Kidney tubule cell (primary cell): ENCODE results near the gene CENPK.
A peak's percentile ranks its signal among the peaks of the same experiment; 100 is the strongest.
"Not testable (repeated sequence)": the region's sequence is repeated elsewhere in the genome, so short reads cannot be mapped to it uniquely, and the experiment has no call there.

ENCODE experiments used
- DNase-seq: peaks from one replicate; pipeline ENCODE4 v3.0.0-alpha.2; 2018; ENCODE audit warnings: low spot score

The CENPK gene

GRCh38 chr5:65506961-65507360, 56.0 kb downstream of the CENPK start:
- DNase-seq: no peak

GRCh38 chr5:65489119-65489518, 73.8 kb downstream of the CENPK start:
- no peak for DNase-seq

DNA sequence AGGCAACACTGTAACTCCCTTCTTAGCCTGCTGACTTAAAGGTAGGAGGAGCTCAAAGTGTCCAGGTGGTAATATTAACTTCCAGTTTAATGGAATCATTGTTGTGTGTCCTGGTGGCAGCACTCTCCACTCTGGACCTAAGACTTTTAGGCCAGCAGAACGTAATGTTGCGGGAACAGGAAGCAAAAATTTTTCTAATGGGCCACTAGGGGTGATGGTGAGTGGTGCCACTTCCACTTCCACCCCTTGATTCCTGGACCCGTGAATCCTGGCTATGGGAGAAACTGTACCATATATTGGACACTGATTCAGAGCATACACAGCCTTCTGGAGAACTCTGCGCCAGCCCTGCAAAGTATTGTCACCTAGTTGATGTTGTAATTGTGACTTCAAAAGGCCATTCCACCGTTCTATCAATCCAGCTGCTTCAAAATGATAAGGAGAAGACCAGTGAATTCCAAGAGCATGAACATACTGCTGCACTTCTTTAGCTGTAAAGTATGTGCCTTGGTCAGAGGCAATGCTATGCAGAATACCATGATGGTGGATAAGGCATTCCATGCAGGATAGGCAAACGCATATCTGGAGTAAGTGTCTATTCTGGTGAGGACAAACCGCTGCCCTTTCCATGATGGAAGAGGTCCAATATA, 74.8 kb downstream of the CENPK start:
- DNase-seq: not testable (repeated sequence)

DNA sequence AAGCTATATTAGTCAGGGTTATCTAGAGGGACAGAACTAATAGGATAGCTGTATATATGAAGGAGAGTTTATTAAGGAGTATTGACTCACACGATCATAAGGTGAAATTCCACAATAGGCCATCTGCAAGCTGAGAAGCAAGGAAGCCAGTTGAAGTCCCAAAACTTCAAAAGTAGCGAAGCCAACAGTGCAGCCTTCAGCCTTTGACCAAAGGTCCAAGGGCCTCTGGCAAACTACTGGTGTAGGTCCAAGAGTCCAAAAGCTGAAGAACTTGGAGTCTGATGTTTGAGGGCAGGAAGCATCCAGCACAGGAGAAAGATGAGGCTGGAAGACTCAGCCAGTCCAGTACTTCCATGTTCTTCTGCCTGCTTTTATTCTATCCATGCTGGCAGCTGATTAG, 76.2 kb downstream of the CENPK start:
- DNase-seq: not testable (repeated sequence)

GRCh38 chr5:65485405-65485804, 77.6 kb downstream of the CENPK start:
- DNase-seq: no peak

GRCh38 chr5:65483546-65484346, 79.2 kb downstream of the CENPK start:
- peak; percentile 74 for DNase-seq

- DNase-seq: peak; percentile 65
Observed at GRCh38 chr5:65482736-65483545, 80.0 kb downstream of the CENPK start.

DNA sequence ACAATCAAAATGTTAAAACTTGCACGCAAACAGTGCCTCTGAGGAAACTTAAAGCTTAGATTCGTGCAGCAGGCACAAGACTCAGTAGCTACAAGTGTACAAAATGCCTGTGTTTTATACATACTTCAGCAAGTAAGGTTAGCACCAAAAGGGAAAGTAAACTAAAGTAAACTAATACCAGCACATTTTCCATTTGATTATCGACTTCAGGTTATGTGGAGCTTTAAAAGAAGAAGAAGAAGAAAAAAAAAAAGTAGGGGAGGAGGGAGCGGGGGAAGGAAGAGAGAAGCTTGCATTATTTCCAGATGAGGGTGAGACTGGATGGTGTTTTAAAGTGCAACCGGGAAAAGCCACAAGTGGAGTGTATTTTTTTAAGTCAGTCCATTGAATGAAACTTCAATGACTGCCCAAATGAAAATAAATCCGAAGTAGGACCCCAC, 80.7 kb downstream of the CENPK start:
- DNase-seq: peak; percentile 39

DNA sequence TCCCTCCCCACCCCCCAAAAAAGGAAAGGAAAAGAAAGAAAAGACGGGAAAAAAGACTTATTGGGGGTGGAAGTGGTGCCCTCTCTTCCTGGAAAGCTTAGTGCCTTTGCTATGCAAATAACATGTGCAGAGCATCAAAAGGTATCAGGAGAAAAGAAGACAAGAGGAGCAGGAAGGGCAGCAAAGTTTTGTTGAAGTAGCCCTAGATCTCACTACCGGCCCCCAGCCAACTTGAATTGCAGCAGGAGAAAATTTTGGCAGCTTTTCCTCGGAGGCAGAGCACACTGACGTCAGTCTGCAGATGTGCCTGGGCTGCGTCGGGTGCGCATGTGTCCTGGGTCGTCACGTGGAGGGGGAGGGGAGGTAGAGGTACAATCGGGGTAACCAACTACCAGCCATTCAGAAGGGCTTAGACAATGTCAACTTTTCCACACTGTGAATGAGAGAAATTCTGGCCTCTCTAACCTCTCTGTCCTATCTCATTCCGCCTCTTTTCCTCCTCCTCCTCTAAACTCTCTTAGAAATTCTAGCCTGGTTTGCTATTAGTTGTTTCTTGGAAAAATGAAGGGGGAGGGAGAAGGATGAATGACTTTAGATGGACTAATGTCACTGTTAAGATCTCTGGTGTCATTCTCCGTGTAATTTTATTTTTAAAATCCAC, 81.2 kb downstream of the CENPK start, which contains the start of gene ADAMTS6:
TSS of gene ADAMTS6 (minus strand) at position 286 of the 661 bp plus-strand sequence. CDS start 8,247 bp downstream, outside the sequence.
- DNase-seq: peak; percentile 83

DNA sequence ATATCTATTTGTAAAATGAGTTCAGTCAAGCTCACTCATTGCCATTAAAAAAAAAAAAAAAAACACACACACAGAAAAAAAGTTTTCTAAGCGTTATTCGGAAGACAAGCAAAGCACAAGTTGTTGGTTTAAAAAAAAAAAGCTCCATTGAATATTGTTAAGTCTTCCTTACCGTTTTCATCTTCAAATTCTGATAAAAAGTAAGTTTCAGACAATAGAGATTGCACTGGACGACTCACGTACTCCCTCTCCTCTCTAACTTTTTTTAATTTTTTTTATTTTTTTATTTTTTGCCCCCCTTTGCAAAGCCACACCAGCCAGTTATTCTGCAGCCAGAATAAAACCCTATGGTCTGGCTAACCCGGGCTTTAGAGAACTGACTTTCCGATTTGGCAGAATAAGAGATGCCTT, 81.8 kb downstream of the CENPK start:
- peak; percentile 9 for DNase-seq

DNA sequence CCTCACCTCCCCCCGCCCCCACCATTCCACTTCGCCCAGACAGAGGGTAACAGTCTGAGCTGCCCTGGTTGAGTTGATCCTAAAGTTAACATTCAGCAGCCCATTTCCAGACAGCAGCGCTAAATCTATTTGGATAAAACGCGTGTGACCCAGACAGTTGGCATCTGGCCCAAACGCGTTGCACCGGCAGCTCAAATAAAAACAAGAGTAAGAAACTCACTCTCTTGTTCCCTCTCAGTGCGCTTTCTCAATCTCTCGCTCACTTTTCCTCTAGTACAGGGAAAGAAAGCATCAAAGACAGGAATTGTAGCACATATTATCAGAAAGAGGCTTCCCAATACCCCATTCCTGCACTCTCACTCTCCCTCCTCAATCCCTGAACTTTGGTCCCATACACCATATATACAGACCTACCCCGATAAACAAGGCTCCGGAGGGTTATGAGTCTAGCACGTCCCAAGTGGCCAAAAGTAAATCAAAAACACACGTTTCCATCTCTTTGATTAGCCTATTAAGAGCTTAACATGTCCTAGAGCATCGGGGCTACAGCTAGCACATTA, 82.6 kb downstream of the CENPK start:
- DNase-seq: peak; percentile 72

DNA sequence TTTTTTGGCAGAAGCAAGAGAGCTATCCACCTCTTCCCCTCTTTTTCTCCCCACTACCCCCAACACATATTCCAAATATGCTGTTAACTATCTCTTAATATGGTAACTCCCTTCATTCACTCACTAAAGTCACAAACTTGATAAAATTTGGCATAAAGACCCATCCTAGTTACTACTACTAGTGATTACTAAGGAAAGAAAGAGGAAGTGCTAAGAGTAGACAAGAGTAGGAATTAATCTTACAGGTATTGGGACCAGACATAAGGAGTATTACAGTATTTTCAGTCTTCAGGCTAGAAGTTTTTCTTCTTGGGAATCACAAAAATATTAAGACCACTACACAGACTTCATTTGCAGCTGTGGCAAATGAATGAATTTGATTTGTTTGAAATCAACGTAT, 83.4 kb downstream of the CENPK start:
- DNase-seq: peak; percentile 1

DNA sequence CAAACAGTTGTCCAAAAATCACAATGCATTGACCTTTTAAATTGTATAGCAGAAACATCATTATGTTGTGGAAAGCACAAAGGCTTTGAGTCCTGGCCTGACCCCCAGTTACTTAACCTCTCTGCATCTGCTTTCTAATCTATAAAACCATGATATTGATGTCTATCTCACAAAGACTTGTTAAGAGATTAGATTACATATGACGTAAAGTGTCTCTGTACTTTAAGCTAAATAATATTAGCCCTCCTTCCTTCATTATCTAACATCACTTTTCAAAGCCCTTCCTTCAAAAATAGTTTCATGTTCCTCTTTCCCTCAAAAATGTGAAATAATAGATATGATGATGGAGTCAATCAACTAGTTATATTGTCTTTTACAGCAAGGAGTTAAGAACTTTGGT, 84.6 kb downstream of the CENPK start:
- no peak for DNase-seq

DNA sequence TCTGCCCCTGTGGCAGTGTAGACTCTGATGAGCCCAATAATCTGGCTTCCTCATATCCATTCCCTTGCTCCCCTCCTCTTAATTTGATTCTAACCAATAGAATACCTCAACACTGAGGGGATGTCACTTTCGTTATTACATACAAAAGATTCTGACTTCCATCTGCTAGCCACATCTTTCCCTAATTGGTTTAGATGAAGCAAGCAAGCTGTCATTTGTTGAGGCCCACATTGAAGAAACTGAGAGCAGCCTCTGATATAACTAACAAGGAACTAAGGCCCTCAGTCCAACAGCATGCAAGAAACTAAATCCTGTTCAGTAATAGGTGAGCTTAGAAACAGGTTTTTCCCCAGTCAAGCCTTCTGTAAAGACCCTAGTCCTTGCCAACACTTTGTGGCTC, 87.1 kb downstream of the CENPK start:
- no peak for DNase-seq

GRCh38 chr5:65475336-65475735, 87.6 kb downstream of the CENPK start:
- no peak for DNase-seq

GRCh38 chr5:65474130-65474711, 88.7 kb downstream of the CENPK start:
- no peak for DNase-seq

DNA sequence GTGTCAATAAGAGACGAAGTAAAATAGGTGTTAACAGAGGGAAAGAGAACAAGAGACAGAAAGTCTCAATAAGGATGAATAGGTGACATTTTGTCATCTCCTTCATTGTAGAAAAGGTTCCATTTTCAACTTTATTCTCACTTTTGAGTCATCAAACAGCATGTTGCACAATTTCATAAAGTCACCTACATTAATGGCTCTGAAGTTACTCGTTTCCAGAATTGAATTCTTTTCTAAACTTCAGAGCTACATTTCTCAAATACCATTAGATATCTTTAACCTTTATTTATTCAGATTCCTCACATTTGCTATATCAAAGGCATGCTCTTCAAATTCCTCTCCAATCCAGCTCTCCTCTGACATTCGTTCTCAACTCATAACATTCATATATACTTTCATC, 94.3 kb downstream of the CENPK start:
- no peak for DNase-seq
